Measurements from ENCODE around the gene CRIP3. TPM values are rescaled to one million over a fixed set of nuclear protein-coding genes. Genes with fewer than 3 reads are reported as not detected.

CRIP3 gene
- total and polyA plus RNA-seq, 2 of the 4 experiments (the other 2 are of a cell fraction): not detected

- no peak overlapping the region for H4K8ac ChIP-seq (ENCODE audit: low read depth in 2 of 2, low read length in 2 of 2)
- WGBS, 2 experiments (ENCODE audit: extremely low coverage in 2 of 2, insufficient read length in 1 of 2): 80% methylated on average over 1 of the region's 4 CpGs; no CpG with 5 or more reads in 1 of the 2 experiments
Measured at GRCh38 chr6:43339168-43339567, 30.5 kb upstream of the CRIP3 start.

More at GRCh38 chr6:43339168-43339567, 30.5 kb upstream of the CRIP3 start:
- Histone ChIP-seq H3K9me1 (ENCODE audit: insufficient read depth, low read length) (no peaks in the 10 kb centered on the region), H3K36me3 (ENCODE audit: control insufficient read depth, insufficient read depth, low read length) (peaks cover 36% of the 10 kb centered on the region), H3K4me2 (ENCODE audit: low read depth, low read length) (no peak overlapping the region), H2BK15ac (ENCODE audit: low read depth, low read length) (no peak overlapping the region), H3K4me1 (ENCODE audit: control insufficient read depth, insufficient read depth, low read length) (no peaks in the 10 kb centered on the region), H2AK9ac (replicated peaks; ENCODE audit: low read depth, low read length, poor library complexity) (no peak overlapping the region), H2BK120ac (ENCODE audit: low read depth, low read length) (no peak overlapping the region), H3K9ac (ENCODE audit: low read depth, low read length) (no peak overlapping the region), H2AFZ (replicated peaks; ENCODE audit: low read length, poor library complexity) (no peak overlapping the region), H4K20me1 (ENCODE audit: insufficient read depth, low read length) (no peaks in the 10 kb centered on the region), H3K4ac (ENCODE audit: low read depth, low read length) (no peak overlapping the region), H3K14ac (replicated peaks; ENCODE audit: low read depth, low read length) (no peak overlapping the region), H3K23ac (ENCODE audit: low read depth, low read length) (no peak overlapping the region), H4K91ac (ENCODE audit: insufficient read depth, low read depth, low read length) (no peak overlapping the region), H3K79me1 (ENCODE audit: low read depth in 1 of 2, low read length in 2 of 2) (no peaks in the 10 kb centered on the region), H3K9me3 (ENCODE audit: control insufficient read depth, insufficient read depth, low read length) (no peaks in the 10 kb centered on the region), H2BK20ac (ENCODE audit: low read depth, low read length) (no peak overlapping the region), H4K5ac (ENCODE audit: low read depth, low read length) (no peak overlapping the region), H3K56ac (ENCODE audit: extremely low read depth, insufficient read depth, low read length) (no peak overlapping the region), H3K18ac (ENCODE audit: low read depth, low read length) (no peak overlapping the region), H3K27me3 (ENCODE audit: control insufficient read depth, insufficient read depth, low read length) (no peaks in the 10 kb centered on the region), H3K27ac (ENCODE audit: insufficient read depth, low read length) (no peak overlapping the region), H3K4me3 (ENCODE audit: insufficient read depth, low read depth, low read length) (no peak overlapping the region), H2AK5ac (ENCODE audit: low read depth, low read length) (no peak overlapping the region), H2BK5ac (ENCODE audit: low read depth, low read length, poor library complexity, severe bottlenecking) (no peak overlapping the region)
- ATAC-seq (ENCODE audit: low read depth) (no peak), DNase-seq (no peak)
- in situ Hi-C loops (cut with MboI; ENCODE audit: low sequenced_read_pairs) (no loop called here), dilution Hi-C loops (cut with HindIII; ENCODE audit: low sequenced_read_pairs, unreplicated experiment) (no loop called here), intact Hi-C loops (cut with micrococcal nuclease) (loop anchor here (10.0 kb wide), 1 partner anchor 434 kb away; no protein-coding TSS in a partner anchor)
- ChIA-PET CTCF (no interaction called here), POLR2A (ENCODE audit: unreplicated experiment) (no interaction called here)
- no TSS peak for BruUV-seq (replicated peaks)
- no peak for TF ChIP-seq MAZ (IDR thresholded peaks at IDR 0.05; ENCODE audit: borderline replicate concordance, low read depth, low read length)
- no peak for TF ChIP-seq FOS (IDR thresholded peaks at IDR 0.05; ENCODE audit: low read depth, low read length)
- TF ChIP-seq MAFK (IDR thresholded peaks at IDR 0.05; ENCODE audit: low read depth, low read length): no peak
- TF ChIP-seq CEBPB (IDR thresholded peaks at IDR 0.05; ENCODE audit: low read depth, low read length): no peak
- TF ChIP-seq RAD21 (IDR thresholded peaks at IDR 0.05; ENCODE audit: low read length): no peak
- TF ChIP-seq RCOR1 (IDR thresholded peaks at IDR 0.05; ENCODE audit: insufficient replicate concordance, low read length): no peak
- TF ChIP-seq POLR2A (IDR thresholded peaks at IDR 0.05; ENCODE audit: low read depth, low read length): no peak
- TF ChIP-seq MXI1 (IDR thresholded peaks at IDR 0.05; ENCODE audit: borderline replicate concordance, low read depth, low read length): no peak
- no peak for TF ChIP-seq RFX5 (IDR thresholded peaks at IDR 0.05; ENCODE audit: low read depth, low read length)

Measured in IMR-90 (cell line).